ENCODE data around the gene FBXL5. TPM values are rescaled to one million over a fixed set of nuclear protein-coding genes. Genes with fewer than 3 reads are reported as not detected.

The FBXL5 gene
- total RNA-seq, 1 donor from 2014 or later, result 54.4 TPM

DNA sequence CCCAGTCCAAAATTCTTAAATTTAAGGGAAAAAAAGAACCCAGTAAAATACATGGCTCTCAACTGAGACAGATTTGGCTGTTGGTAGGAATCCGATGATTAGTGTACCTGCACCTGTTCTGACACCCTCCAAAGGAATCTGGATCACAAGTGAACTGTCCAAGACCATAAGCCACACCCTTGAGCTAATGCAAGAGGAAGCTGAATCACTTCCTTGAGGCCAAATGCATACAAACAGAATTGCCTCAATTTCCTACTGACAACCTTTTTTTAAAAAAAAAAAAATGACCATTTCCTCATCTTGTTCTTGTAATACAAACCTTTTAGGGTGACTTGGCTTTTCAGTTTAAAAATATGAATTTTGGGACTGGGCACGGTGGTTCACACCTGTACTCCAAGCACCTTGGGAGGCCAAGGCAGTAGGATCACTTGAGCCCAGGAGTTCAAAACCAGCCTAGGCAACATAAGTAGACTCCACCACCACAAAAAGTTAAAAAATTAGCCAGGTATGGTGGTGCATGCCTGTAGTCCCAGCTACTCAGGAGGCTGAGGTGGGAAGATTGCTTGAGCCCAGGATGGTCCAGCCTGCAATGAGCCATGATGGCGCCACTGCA, 10.7 kb upstream of the FBXL5 start:
- Mint-ChIP-seq H3K4me3 (ENCODE audit: unreplicated experiment) (no peak overlapping the region), H3K27me3 (ENCODE audit: low read depth) (no peaks in the 10 kb centered on the region), H3K4me1 (ENCODE audit: low read depth) (peaks cover 30% of the 10 kb centered on the region), H3K9me3 (ENCODE audit: low read depth) (no peaks in the 10 kb centered on the region), H3K27ac (ENCODE audit: unreplicated experiment) (peak overlapping the region; percentile 17), H3K36me3 (ENCODE audit: low read depth) (no peaks in the 10 kb centered on the region)
- no peak for DNase-seq (ENCODE audit: low spot score)
- TF ChIP-seq, protein P1, sequence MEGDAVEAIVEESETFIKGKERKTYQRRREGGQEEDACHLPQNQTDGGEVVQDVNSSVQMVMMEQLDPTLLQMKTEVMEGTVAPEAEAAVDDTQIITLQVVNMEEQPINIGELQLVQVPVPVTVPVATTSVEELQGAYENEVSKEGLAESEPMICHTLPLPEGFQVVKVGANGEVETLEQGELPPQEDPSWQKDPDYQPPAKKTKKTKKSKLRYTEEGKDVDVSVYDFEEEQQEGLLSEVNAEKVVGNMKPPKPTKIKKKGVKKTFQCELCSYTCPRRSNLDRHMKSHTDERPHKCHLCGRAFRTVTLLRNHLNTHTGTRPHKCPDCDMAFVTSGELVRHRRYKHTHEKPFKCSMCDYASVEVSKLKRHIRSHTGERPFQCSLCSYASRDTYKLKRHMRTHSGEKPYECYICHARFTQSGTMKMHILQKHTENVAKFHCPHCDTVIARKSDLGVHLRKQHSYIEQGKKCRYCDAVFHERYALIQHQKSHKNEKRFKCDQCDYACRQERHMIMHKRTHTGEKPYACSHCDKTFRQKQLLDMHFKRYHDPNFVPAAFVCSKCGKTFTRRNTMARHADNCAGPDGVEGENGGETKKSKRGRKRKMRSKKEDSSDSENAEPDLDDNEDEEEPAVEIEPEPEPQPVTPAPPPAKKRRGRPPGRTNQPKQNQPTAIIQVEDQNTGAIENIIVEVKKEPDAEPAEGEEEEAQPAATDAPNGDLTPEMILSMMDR (IDR thresholded peaks at IDR 0.05), result no peak

DNA sequence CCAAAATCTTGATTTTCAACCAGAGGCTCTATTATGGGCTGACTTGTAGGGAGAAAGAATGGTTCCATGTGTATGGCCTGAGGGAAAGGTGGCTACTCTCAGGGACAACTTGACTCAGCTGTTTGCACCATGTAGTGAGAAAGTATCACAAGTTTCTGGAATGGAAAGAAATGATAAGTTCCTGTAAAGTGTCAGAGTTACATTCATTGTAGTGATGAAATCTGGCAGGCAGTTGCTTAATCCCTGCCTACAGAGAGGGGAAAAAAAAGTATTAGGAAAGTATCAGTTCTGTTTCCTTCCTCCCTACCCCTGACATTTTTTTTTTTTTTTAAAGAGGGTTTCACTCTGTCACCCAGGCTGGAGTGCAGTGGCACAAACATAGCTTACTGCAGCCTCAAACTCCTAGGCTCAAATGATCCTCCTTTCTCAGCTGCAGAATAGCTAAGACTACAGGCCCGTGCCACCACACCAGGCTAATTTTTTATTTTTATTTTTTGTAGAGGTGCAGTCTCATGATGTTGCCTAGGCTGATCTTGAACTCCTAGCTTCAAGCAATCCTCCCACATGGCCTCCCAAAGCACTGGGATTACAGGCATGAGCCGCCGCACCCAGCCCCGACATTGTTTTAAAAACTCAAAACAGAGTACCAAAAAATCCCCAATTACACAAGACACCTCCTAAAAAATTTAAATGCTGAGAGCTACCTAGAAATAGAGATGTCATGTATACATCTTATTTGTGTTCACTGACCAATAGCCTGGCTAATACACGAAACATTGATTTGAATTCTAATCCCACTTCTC, 4.8 kb upstream of the FBXL5 start:
- no peaks in the 10 kb centered on the region for H3K9me3 Mint-ChIP-seq (ENCODE audit: low read depth)
- TF ChIP-seq, protein P1 (IDR thresholded peaks at IDR 0.05), result no peak
- peak overlapping the region; percentile 87 for H3K27ac Mint-ChIP-seq (ENCODE audit: unreplicated experiment)
- no peaks in the 10 kb centered on the region for H3K27me3 Mint-ChIP-seq (ENCODE audit: low read depth)
- no peaks in the 10 kb centered on the region for H3K36me3 Mint-ChIP-seq (ENCODE audit: low read depth)
- H3K4me1 Mint-ChIP-seq (ENCODE audit: low read depth), result peaks cover 39% of the 10 kb centered on the region
- no peak for DNase-seq (ENCODE audit: low spot score)
- H3K4me3 Mint-ChIP-seq (ENCODE audit: unreplicated experiment), result no peak overlapping the region

DNA sequence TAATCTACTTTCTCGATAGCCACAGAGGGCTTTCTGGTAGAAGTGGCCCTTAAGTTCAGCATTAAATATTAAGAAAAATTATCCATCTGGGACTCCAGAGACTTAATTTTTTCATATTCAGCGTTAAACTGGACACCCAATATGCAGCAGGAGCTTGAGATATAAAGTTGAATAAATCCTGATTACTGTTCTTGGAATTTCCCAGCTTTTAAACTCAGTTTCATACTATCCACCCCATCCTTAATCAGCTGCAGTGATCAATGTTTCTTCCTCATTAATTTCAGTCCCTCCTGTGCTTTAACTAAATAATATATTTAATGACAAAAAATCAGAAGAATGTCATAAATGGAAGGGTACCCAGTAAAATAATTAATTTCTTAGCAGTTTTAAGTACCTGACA, 3.6 kb upstream of the FBXL5 start:
- Mint-ChIP-seq H3K27me3 (ENCODE audit: low read depth) (no peaks in the 10 kb centered on the region), H3K4me1 (ENCODE audit: low read depth) (peaks cover 41% of the 10 kb centered on the region), H3K4me3 (ENCODE audit: unreplicated experiment) (no peak overlapping the region), H3K27ac (ENCODE audit: unreplicated experiment) (no peak overlapping the region), H3K9me3 (ENCODE audit: low read depth) (no peaks in the 10 kb centered on the region), H3K36me3 (ENCODE audit: low read depth) (no peaks in the 10 kb centered on the region)
- TF ChIP-seq, protein P1 (IDR thresholded peaks at IDR 0.05), result no peak
- no peak for DNase-seq (ENCODE audit: low spot score)

DNA sequence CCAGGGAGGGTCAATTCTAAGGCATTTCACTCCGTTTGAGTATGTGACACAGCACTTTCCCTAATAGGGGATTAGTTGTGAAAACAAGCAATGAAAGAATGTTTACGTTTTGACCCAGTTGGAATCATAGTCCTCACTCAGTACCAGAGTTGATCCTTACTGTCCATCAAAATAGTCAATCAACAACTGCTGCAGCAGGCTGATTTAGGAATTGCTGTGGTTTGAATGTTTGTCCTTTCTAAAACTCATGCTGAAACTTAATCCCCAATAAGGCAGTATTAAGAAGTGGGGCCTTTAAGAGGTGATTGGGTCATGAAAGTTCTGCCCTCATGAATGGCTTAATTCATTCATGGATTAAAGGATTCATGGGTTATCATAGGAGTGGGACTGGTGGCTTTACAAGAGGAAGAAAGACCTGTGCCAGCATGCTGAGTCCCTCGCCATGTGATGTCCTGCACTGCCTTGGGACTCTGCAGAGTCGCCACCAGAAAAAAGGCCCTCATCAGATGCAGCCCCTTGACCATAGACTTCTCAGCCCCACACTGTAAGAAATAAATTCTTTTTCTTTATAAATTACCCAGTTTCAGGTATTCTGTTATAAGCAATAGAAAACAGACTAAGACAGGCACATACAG, 3.1 kb upstream of the FBXL5 start:
- Mint-ChIP-seq H3K27ac (ENCODE audit: unreplicated experiment) (peak overlapping the region; percentile 87), H3K4me1 (ENCODE audit: low read depth) (peaks cover 46% of the 10 kb centered on the region), H3K36me3 (ENCODE audit: low read depth) (no peaks in the 10 kb centered on the region), H3K4me3 (ENCODE audit: unreplicated experiment) (no peak overlapping the region), H3K9me3 (ENCODE audit: low read depth) (no peaks in the 10 kb centered on the region), H3K27me3 (ENCODE audit: low read depth) (no peaks in the 10 kb centered on the region)
- no peak for DNase-seq (ENCODE audit: low spot score)
- TF ChIP-seq, protein P1 (IDR thresholded peaks at IDR 0.05), result no peak

DNA sequence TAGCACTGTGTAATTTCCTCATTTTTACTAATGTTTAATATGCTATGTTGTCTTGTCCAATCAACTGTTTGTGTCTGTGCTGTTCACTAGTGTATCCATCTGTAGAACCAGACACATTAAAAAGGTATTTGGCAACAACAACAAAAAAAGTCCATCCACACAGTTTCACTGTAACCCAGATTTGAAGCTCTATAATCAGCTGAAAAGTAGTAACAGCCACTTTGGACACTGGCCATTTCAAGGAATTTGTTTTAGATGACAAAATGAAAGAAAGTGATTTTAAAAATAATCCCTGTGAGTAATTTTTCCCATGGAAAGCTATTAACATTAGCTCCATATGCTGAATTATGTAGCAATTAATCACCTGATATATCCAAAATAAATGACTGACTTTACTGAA, 2.2 kb upstream of the FBXL5 start:
- peak overlapping the region; percentile 87 for H3K27ac Mint-ChIP-seq (ENCODE audit: unreplicated experiment)
- no peaks in the 10 kb centered on the region for H3K27me3 Mint-ChIP-seq (ENCODE audit: low read depth)
- H3K4me3 Mint-ChIP-seq (ENCODE audit: unreplicated experiment), result no peak overlapping the region
- peaks cover 55% of the 10 kb centered on the region for H3K4me1 Mint-ChIP-seq (ENCODE audit: low read depth)
- no peaks in the 10 kb centered on the region for H3K9me3 Mint-ChIP-seq (ENCODE audit: low read depth)
- no peak for DNase-seq (ENCODE audit: low spot score)
- no peaks in the 10 kb centered on the region for H3K36me3 Mint-ChIP-seq (ENCODE audit: low read depth)
- TF ChIP-seq, protein P1 (IDR thresholded peaks at IDR 0.05), result no peak
